ENCODE measurements around the gene OR10A2.
"Not testable (repeated sequence)": the region's sequence is repeated elsewhere in the genome, so short reads cannot be mapped to it uniquely, and the experiment has no call there.

Gene OR10A2

DNA sequence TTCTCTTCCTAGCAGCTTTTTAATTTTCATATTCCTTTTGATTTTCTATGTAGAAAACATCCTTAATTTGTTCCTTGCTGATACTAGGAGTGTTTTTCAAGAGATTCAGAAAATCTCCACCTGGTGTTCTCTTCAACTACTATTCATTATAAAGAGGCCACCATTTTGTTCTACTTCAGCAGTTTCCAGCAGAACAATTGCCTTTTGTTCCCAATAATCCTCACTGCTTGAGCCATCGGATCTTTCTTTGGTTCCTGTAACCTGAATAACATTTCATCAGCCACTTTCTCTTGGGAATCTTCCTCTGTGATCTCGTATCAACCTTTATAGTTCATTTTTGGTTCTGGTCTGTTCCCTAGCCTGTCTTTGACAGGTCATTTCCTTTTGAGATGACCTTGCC, 19.2 kb upstream of the OR10A2 start:
- Histone ChIP-seq H3K36me3 (ENCODE audit: control insufficient read depth, insufficient read depth, low read length) (no peaks in the 10 kb centered on the region), H3K4me2 (ENCODE audit: low read length) (no peak overlapping the region), H3K27ac (no peak overlapping the region), H3K4me1 (no peaks in the 10 kb centered on the region), H3K9me3 (ENCODE audit: control insufficient read depth, low read length) (no peaks in the 10 kb centered on the region), H3K79me2 (no peaks in the 10 kb centered on the region), H3K27me3 (ENCODE audit: control insufficient read depth, insufficient read depth, low read length) (no peaks in the 10 kb centered on the region), H3K4me3 (ENCODE audit: low read depth, low read length) (no peak overlapping the region), H2AFZ (no peak overlapping the region), H3K9ac (no peak overlapping the region)
- TF ChIP-seq CTCF (IDR thresholded peaks at IDR 0.05) = no peak

GRCh38 chr11:6844356-6844755, 18.5 kb upstream of the OR10A2 start:
- H3K9me3 ChIP-seq (ENCODE audit: control insufficient read depth, low read length) = no peaks in the 10 kb centered on the region

DNA sequence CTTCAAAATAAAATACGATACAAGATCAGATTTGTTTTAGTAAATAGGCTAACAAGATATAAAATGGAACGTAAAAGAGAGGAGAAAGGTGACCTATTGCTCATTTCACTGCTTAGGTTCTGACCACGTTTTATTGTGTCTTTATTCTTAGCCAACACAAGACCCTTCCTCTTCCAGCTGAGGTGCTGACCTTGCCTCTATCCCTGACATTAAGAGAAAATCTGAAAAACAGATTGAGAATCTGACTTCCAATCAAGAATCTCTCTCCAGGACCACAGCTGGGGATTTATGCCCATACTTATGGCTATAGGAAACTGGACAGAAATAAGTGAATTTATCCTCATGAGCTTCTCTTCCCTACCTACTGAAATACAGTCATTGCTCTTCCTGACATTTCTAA, 17.5 kb upstream of the OR10A2 start, which contains the start of gene OR10A5:
OR10A5 (plus strand) TSS at position 301 of the 400 bp plus-strand sequence; CDS start at position 301, 0 bp downstream.
- no peak for TF ChIP-seq CTCF (IDR thresholded peaks at IDR 0.05)
- Histone ChIP-seq H3K27ac (no peak within 1 kb of the TSS), H2AFZ (no peak within 1 kb of the TSS), H3K4me3 (ENCODE audit: low read depth, low read length) (no peak within 1 kb of the TSS), H3K9me3 (ENCODE audit: control insufficient read depth, low read length) (no peaks in the 10 kb centered on the region), H3K36me3 (ENCODE audit: control insufficient read depth, insufficient read depth, low read length) (no peaks in the 10 kb centered on the region), H3K4me1 (no peaks in the 10 kb centered on the region), H3K79me2 (no peaks in the 10 kb centered on the region), H3K27me3 (ENCODE audit: control insufficient read depth, insufficient read depth, low read length) (no peaks in the 10 kb centered on the region), H3K9ac (no peak within 1 kb of the TSS), H3K4me2 (ENCODE audit: low read length) (no peak within 1 kb of the TSS)

More at GRCh38 chr11:6844356-6844755, 18.5 kb upstream of the OR10A2 start:
- H3K79me2 ChIP-seq = no peaks in the 10 kb centered on the region
- no peaks in the 10 kb centered on the region for H3K27me3 ChIP-seq (ENCODE audit: control insufficient read depth, insufficient read depth, low read length)
- H3K36me3 ChIP-seq (ENCODE audit: control insufficient read depth, insufficient read depth, low read length) = no peaks in the 10 kb centered on the region
- H3K4me2 ChIP-seq (ENCODE audit: low read length) = no peak overlapping the region
- H3K4me3 ChIP-seq (ENCODE audit: low read depth, low read length) = no peak overlapping the region
- no peaks in the 10 kb centered on the region for H3K4me1 ChIP-seq
- H3K9ac ChIP-seq = no peak overlapping the region
- H2AFZ ChIP-seq = no peak overlapping the region
- TF ChIP-seq CTCF (IDR thresholded peaks at IDR 0.05) = no peak
- H3K27ac ChIP-seq = no peak overlapping the region

- H3K4me2 ChIP-seq (ENCODE audit: low read length) = no peak overlapping the region
- no peak overlapping the region for H3K4me3 ChIP-seq (ENCODE audit: low read depth, low read length)
- H3K27ac ChIP-seq = no peak overlapping the region
- H3K27me3 ChIP-seq (ENCODE audit: control insufficient read depth, insufficient read depth, low read length) = no peaks in the 10 kb centered on the region
- H3K79me2 ChIP-seq = no peaks in the 10 kb centered on the region
- H3K36me3 ChIP-seq (ENCODE audit: control insufficient read depth, insufficient read depth, low read length) = no peaks in the 10 kb centered on the region
- no peaks in the 10 kb centered on the region for H3K9me3 ChIP-seq (ENCODE audit: control insufficient read depth, low read length)
- no peak for TF ChIP-seq CTCF (IDR thresholded peaks at IDR 0.05)
- no peak overlapping the region for H3K9ac ChIP-seq
- no peaks in the 10 kb centered on the region for H3K4me1 ChIP-seq
- no peak overlapping the region for H2AFZ ChIP-seq
These were observed 12.3 kb upstream of the OR10A2 start for GRCh38 chr11:6850526-6850925.

DNA sequence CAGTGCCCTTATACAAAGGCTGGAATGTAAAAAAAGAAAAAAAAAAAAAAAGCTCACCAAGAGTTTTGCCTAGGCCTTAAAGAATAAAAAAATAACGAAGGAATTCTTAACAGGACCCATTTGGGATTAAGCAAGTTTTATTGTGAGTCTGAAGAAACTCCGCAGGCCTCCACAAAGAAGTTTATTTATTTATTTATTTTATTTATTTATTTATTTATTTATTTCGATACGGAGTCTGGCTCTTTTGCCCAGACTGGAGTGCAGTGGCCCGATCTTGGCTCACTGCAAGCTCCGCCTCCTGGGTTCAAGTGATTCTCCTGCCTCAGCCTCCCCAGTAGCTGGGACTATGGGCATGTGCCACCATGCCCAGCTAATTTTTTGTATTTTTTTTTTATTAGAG, 8.1 kb upstream of the OR10A2 start:
- H3K4me3 ChIP-seq (ENCODE audit: low read depth, low read length); H3K36me3 ChIP-seq (ENCODE audit: control insufficient read depth, insufficient read depth, low read length); H3K27ac ChIP-seq; H3K79me2 ChIP-seq; H3K9me3 ChIP-seq (ENCODE audit: control insufficient read depth, low read length); H3K9ac ChIP-seq; H2AFZ ChIP-seq; H3K4me1 ChIP-seq; H3K27me3 ChIP-seq (ENCODE audit: control insufficient read depth, insufficient read depth, low read length); H3K4me2 ChIP-seq (ENCODE audit: low read length): not testable (repeated sequence)

All from parathyroid adenoma (tissue), 2 donors.